Skeletal muscle cell (primary cell): Measurements from ENCODE around the gene LSMEM2.
A peak's percentile ranks its signal among the peaks of the same experiment; 100 is the strongest.
"Not testable (repeated sequence)": the region's sequence is repeated elsewhere in the genome, so short reads cannot be mapped to it uniquely, and the experiment has no call there.

Experiments used
- DNase-seq: peaks from one replicate; pipeline ENCODE4 v3.0.0-alpha.2; 2010; ENCODE audit warnings: low read depth
- H3K4me3 ChIP-seq: 2 replicates; pipeline ENCODE4 v1.5.1; 2011; ENCODE audit warnings: low read depth, mild to moderate bottlenecking, control low read depth, low read length, moderate library complexity

Gene LSMEM2

DNA sequence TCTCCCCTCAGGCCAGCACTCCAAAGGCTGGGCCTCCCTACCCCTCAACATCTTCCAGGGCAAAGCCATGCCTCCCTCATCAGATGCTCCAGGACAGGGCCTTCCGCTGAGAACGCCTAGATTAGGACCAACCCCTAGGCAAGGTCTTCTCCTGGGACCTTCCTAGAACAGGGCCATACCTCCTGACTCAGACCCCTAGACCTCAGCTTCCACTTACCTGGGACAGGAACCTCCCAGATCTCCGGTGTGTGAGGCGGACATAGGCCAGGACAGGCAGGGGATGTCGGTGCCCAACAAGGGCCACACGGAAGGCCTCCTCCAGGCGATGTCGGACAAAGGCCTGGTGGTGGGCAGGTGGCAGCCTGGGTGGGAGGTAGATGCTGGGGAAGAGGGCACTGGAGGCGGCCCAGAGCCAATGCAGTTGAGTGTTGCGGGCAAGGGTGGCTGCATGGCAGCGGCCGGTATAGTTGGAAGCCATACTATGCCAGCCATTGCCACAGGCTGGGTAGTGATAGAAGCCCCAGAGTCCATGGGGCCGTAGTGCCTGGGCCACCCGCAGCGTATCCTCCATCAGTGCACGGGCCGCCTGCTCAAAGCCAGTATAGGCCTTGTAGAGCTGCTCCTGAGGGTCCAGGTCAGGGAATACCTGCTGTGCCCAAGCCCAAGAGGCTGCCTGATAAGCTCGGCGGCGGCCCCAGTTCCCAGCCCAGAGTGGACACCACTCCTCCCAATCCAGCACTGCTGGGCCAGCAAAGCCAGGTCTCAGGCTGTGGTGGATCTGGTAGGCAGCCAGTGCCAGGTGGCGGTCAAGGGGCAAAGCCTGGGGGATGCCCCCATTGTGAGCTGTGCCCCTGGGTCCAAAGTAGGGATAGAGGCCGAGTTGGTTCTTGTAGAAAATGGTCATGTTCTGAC, 15.9 kb downstream of the LSMEM2 start:
- no peak overlapping the region for H3K4me3 ChIP-seq
- DNase-seq: no peak

DNA sequence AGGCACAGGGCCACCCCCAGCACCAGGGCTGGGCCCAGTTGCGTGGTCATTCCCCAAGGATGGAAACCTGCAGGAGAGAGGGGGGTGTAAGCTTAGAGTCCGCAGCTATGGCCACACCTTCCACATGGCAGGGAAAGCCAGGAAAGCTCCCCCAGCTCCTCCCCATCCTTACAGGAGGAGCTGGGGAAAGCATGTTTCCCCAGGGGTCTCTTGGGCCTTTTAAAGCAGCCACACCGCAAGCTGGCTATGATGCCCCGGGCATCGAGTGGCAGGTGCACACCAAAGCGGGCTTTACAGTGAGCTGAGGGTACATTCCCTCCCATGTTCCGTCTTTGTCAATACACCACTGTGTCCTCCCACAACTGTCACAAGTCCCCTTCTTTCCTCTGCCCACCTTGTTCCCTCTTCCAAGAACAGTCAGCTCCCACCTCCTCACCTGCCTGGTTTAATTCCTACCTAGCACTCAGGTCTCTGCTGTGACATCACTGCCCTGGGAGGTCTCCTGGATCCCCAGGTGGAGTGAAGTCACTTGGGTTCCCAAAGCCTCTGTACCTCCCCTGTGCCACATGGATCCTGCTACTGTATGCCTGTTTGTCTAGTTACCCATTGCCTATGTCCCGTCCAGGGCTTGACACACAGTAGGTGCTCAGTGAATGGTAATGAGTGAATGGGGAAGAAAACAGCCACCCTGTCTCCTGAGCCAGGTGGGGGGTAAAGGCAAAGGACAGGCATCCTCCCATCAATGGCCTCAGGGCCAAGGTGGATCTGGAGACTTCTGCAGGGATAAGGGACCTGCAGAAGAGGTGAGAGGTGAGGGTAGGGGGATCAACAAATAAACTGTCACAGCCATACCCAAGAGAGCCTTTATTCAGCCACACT, 16.9 kb downstream of the LSMEM2 start:
- no peak for DNase-seq
- H3K4me3 ChIP-seq: no peak overlapping the region

DNA sequence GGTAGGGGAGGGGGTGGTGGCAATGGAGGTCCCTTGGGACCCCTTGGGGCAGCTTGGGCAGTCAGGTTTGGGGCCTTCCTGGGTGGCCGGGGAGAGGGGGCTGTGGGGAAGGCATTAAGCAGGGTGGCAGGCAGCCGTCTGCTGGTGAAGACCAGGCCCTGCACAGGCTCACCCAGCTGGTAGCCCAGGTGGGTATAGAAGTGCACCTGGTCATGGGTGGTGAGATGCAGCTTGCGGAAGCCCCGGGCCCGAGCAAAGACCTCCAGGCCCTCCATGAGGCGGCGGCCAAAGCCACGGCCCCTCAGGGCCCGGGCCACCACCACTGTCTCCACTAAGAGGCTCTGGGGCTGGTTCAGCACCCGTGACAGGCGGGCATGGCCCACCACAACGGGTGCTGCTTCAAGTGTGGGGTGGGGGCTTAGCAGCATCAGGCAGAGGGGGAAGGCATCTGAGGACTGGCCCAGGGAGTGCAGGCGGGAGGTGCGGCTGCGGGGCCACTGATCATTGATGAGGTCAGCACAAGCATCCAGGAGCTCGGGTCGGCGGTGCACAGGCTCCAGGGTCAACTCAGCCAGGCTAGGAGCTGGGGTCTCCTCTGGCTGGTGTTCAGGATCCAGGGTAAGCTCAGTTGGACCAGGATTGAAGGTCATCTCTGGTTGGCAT, 18.0 kb downstream of the LSMEM2 start:
- DNase-seq: no peak
- no peak overlapping the region for H3K4me3 ChIP-seq

DNA sequence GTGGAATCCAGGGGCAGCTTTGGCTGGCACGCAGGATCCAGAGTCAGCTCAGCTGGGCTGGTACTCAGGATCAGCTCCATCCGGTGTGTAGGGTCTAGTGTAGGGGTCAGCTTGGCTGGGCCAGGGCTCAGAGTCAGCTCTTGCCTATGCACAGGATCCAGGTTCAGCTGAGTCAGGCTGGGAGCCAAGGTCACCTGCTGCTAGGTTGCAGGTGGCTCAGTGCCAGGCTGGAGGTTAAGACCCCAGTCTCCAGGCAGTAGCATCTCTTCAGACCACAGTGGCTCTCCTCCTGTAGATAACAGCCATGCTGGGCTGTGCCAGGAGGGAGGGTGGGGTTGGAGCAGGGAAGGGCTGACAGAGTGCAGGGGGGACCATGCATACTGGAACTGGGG, 18.5 kb downstream of the LSMEM2 start:
- H3K4me3 ChIP-seq: no peak overlapping the region
- DNase-seq: no peak

DNA sequence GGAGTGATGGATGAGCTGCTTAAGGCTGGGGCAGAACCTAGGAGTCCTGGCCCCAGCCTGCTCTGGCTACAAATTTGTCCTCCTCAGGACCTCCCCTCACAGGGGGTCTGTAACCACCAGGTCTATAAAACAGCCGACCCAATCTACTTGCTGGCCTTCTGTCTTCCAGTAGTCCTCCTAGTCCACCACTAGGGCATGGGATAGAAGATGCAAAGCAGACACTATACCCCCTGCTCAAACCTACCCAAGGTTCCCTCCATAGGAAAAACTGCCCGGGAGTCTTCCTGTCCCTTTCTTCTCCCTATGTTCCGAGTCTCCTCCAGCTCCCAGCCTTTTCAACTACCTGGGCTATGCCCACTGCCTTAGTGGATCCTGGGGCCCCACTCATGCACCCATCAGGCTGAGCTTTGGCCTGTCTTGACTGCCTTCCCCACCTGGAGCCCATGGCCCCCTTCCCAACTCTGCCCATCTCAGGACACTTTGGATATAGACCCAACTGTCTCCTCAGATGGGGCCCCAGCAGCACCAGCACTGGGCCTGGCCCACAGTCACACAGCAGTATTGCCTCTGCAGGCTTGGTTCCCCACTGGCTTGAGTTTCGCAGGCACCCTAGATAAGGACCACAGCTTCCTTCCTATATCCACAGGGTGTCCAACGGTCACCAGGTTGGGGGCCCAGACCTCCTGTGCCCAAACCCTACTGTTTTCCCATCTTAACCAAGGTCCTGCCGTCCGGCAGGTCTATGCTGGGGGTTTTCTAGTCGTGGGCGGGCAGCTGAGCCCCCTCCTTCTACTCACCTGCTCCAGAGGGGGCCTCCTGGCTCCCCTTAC, 19.2 kb downstream of the LSMEM2 start:
- peak overlapping the region; percentile 77 for H3K4me3 ChIP-seq
- DNase-seq: no peak

DNA sequence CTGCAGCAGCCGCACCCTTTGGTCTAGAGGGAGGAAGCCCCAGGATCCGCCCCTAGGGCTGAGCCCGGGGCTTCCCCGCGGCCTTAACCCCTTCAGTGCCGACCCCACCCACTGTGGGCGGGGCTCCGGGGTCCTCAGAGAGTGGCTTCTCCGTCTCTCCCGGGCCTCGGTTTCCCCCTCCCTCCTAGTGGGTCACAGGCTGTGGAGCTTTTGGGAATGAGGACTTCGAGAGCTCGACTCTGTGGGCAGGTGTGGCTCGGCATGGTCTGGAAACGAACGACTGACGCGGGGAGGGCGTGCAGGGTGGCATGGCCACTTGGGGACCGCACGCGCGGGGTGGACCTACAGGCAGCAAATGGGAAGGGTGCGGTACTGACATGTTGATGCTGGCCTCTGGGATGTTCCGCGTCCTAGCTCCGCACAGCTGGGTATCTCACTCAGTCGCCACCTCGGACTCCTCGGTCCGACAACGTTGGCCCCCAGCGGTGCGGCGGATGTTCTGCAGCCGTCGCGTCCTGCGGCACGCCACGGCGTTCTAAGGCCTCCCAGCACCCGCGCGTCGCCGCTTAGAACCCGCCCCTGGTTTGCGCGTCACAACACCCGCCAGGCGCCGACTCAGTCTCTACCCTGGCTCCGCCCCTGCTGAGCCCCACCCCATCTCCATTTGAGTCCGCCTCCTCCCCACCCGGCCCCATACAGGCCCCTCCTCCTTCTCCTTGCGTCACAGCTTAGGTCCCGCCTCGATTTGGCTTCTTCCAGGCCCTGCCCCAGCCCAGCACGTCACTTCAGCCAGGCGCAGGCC, 20.1 kb downstream of the LSMEM2 start, which contains the start of the genes HYAL3 and NAA80:
TSS of gene HYAL3 (minus strand) at position 570 of the 802 bp plus-strand sequence. CDS start 3,803 bp downstream, outside the sequence.
TSS of gene NAA80 (minus strand) at position 570 of the 802 bp plus-strand sequence. CDS start 1,942 bp downstream, outside the sequence.
- peak within 1 kb of the TSS; percentile 77 for H3K4me3 ChIP-seq
- peak; percentile 99 for DNase-seq

DNA sequence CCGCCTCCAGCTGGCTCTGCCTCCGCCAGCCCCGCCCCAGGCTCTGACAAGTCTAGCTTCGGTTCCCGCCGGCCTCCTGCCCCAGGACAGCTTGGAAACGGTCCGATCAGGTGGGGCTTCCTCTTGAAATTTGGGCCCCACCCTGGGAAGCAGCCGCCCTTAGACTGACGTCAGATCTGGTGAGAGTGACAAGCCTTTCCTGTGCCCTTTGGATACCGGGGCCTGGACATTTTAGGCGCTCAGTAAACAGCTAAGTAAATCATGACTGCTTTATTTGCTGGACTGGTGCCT, 20.7 kb downstream of the LSMEM2 start:
- DNase-seq: no peak
- H3K4me3 ChIP-seq: peak overlapping the region; percentile 53

DNA sequence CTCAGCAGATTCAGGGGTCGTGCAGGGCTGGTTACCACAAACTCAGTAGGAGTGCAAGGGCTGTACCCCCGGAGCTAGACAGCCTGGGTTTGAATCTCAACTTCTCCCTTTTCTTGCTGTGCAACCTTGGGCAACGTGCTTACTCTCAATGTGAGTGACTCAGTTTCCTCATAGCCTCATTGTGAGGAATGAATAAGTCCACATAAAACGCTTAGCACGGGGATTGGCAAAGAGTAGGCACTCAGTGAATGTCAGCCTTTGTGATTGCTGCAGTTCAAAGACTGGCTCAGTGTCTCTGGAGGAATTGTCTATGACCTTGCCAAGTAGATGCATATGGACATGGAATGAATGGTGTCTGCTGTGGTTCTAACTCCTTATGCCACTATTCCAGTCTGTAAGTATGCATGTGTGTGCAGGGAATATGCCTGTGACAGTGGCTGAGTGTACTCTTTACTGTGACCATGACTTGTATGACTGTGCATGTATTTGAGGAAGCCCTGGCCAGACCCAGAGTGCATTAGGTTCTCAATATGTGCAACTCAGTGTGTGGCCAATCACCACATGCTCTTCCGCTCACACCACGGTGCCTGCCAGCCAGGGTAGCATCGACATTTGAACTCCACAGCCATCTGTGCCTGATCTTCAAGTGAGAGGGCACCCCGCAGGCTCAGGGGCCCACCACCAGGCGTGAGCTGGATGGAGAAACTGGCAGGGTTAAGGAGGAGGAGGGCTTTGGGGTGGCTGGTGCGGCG, 21.2 kb downstream of the LSMEM2 start:
- DNase-seq: peak; percentile 13

DNA sequence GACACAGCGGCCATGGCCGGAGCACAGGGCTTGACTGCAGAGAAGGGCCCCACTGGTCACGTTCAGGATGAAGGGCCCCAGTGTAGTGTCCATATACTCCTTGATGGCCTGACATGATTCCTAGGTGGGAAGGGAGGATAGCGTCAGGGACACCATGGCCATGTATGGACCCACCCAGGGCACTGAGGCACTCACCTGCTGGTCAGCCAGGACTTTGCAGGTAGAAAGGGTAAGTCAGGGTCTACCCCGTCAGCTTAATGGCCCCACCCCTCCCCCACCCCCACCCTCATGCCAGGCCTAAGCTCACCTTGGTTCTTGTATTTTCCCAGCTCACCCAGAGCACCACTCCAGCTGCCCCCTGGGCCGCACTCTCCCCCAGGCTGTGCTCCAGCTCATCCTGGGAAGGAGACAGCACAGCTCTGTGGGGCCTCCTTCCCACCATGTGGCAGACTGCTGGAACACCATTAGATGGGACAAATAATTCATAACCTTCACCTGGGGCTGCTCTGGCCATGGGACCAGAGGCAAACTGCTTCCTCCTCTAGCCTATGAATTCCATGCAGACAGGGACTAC, 21.9 kb downstream of the LSMEM2 start:
- H3K4me3 ChIP-seq: no peak overlapping the region
- no peak for DNase-seq

More for the DNA sequence above, 21.2 kb downstream of the LSMEM2 start:
- H3K4me3 ChIP-seq: peak overlapping the region; percentile 53

DNA sequence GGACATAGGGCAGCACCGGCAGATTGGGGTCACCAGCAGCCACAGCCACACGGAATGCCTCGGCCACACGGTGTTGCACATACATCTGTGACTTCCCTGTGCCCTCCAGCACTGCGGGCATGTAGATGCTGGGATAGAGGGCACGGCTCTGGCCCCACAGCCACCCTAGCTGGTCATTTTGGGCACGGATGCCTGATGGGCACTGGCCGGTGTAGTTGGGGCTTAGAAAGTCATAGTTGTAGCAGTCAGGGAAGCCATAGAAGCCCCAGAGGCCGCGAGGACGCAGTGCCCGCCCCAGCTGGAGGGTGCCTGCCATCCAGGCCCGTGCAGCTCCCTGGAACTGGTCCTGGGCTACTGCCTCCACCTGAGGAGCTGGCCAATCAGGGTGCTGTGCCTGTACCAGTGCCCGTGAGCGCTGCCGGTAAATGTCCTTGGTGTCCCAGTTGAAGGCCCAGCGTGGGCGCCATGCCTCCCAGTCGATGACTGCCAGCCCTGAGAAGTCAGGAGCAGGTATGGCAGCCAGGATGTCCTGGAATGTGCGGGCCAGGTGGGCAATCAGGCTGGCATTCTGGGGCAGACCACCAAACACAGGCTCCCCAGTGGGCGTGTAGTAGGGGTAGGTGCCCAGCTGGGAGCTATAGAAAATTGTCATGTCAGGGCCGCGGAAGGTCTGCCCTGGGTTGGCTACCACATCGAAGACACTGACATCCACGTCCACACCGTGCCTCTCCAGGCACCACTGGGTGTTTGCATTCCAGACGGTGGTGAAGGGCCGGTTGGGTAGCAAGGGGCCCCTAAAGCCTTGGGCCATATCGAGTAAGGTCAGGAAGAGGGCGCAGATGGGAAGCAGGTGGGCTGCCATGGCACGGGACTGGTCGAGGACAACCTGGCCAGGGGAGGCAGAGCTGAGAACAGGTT, 23.5 kb downstream of the LSMEM2 start:
- H3K4me3 ChIP-seq: no peak overlapping the region
- no peak for DNase-seq

DNA sequence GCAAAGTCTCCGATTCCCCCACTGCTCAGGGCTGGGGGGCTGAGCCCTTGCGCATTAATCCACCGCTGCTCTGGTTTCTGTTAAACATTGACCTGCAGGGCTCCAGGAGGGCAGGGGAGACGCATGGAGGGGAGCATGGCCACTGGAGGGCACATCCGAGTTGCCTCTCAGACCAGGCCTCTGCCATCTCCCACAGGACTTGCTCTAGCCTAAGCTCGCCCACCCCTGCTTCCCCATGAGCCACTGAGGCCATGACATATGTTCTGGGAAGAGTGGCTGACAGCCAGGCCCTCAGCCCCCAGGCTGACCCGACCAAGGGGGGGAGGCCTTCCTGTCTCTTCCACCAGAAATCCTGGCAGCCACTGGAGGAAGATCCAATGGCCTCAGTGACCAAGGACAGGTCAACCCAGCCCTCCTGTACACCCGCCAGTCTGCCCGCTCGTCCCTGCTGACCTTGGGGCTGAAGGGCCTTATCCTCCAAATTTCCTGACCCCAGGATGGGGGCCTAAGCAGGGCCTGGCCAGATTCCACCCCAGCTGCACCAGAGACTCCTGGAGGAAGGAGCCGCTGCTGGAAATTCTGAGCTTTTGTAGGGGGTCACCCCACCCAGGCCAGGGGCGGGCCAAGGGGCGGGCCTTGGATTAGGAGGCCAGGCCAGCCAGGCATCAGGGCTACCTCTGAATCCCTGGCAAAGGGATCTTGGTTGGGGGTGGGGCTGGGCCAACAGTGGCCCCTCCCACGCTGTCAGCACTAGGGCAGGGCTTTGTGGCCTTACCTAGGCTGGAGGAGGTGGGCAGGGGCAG, 24.3 kb downstream of the LSMEM2 start, which contains the start of gene HYAL1:
TSS of gene HYAL1 (minus strand) at position 562 of the 803 bp plus-strand sequence. CDS start 618 bp downstream, outside the sequence.
- no peak within 1 kb of the TSS for H3K4me3 ChIP-seq
- DNase-seq: no peak

DNA sequence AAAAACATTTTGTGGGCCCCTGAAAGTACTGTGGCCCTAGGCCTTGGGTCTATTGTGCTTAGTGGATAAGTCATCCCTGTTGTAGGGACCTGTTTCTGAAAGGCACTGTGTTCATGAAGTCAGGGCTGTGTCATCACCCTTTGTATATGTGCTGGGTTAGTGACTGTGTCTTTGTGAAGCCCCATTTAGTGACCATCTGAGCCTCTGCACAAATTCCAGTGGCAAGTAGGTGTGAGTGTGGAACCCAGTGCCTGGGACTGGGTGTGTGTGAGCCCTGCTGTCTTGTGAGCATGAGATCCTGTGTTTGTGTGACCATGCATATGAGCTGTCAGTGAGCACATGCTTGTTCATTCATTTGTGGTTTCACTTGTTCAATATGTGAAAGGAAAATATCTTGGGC, 25.7 kb downstream of the LSMEM2 start:
- no peak overlapping the region for H3K4me3 ChIP-seq
- no peak for DNase-seq

DNA sequence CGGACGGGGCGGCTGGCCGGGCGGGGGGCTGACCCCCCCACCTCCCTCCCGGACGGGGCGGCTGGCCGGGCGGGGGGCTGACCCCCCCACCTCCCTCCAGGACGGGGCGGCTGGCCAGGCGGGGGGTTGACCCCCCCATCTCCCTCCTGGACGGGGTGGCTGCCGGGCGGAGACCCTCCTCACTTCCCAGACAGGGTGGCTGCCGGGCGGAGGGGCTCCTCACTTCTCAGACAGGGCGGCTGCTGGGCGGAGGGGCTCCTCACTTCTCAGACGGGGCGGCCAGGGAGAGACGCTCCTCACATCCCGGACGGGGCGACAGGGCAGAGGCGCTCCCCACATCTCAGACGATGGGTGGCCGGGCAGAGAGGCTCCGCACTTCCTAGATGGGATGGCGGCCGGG, 33.2 kb downstream of the LSMEM2 start:
- DNase-seq, H3K4me3 ChIP-seq: not testable (repeated sequence)

DNA sequence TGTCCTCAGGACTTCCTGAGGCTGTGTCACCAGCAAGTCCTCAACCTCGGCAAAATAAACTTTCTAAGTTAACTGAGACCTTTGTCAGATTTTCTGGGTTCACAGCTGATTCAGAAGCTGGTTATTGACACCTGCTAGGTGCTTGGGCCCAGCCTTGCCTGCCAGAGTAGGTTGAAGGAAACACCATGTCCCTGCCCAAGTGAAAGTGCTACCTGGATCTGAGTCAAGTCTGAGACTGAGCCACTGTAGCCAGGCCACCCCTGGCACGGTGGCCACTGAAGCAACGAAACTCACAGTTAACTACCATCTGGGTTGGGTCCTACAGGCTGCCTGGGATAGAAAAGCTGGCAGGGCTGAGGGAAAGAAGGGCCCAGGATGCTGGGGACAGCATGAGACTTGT, 35.5 kb downstream of the LSMEM2 start:
- H3K4me3 ChIP-seq: no peak overlapping the region
- no peak for DNase-seq

DNA sequence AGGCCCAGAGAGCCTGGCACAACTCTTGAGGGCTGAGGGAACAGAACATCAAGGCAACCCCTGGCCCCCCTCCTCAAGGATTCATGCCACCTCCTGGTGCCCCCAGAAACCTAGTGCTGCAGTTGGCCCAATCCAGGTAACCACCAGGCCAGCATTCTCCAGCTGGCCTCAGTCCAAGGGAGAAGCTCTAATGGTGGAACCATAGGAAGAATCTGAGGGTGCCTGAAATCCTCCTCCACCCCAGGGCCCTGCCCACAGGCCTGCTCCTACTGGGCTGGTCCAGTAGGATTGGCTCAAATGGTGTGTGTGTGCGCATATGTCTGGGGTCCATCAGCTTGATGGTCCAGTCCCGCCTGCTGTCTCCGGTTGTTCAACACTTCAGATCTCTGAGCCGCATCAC, 35.9 kb downstream of the LSMEM2 start:
- H3K4me3 ChIP-seq: no peak overlapping the region
- DNase-seq: no peak
